HG03565 (cell line): Measurements from ENCODE around the gene ASTN2.

ENCODE experiments used
- ATAC-seq: cut with Tn5 transposase; IDR thresholded peaks from one replicate; pipeline ENCODE4 v1.9.1; 2021; ENCODE audit warnings: mild to moderate bottlenecking, moderate library complexity; ENCODE audit not compliant: unreplicated experiment

ASTN2 gene

DNA sequence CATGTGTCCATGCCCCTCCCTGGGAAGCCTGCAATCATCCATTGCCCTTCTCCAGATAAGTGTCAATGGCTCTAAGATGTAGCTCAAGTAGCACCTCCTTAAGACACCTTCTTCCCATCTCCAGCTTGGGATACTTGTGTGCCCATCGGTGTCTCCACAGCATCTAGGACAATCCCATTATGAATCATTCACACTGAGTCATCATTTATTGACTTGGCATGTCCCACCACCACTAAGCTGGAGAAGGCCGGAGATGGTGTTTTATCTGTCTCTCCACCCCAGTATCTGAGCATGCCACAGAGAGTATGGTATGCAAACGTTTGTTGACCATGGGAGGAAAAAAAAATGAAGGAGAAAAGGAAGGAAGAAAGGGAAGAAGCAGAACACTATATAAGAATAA, 385.5 kb downstream of the ASTN2 start:
- ATAC-seq = no peak

- ATAC-seq = no peak
Observed at GRCh38 chr9:117028103-117028858, 386.6 kb downstream of the ASTN2 start.

DNA sequence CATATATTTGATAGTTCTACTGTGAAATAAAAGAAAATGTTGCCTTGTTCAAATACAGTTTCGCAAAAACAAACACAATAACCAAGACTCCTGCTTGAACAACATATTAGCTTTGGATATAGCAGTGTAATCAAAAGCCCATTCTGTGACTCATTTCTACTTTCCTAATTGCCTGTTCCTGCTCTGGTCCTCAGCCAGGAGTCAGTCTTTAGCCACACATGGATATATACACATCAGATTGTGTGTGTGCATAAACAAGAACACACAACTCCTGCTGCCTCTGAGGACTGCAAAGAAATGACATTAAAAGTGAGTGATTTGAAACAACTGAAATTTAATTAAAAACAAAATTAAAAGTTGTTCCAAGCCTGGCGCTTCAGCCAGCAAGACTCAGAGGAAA, 393.0 kb downstream of the ASTN2 start:
- no peak for ATAC-seq

DNA sequence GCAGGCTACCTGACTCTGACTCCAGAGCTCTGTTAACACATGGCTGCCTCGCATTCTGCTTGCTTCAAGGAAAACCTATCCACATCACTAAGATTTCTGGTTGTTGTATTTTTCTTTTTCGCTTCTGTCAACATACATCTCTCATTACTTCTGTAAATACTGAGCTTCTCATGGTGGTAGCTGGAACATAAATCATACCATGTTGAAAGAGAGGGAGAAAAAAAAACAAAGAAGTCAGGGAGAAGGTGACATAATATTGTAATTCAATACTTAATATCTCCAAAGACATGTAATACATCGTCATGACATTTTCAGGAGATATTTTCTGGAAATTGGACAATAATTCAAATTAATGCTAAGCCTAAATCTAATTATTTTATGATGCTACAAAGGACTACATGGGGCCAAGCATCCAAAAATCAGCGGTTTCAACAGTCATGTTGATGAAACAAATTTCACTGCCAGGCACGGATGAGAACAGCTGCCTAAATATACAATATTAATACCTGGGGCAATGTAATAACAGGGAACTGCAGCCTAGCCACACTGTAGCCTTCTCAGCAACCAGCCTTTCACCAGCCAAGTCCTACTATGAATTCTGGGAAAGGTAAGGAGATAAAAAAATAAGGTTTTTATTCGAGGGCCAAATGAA, 395.8 kb downstream of the ASTN2 start:
- ATAC-seq = no peak

DNA sequence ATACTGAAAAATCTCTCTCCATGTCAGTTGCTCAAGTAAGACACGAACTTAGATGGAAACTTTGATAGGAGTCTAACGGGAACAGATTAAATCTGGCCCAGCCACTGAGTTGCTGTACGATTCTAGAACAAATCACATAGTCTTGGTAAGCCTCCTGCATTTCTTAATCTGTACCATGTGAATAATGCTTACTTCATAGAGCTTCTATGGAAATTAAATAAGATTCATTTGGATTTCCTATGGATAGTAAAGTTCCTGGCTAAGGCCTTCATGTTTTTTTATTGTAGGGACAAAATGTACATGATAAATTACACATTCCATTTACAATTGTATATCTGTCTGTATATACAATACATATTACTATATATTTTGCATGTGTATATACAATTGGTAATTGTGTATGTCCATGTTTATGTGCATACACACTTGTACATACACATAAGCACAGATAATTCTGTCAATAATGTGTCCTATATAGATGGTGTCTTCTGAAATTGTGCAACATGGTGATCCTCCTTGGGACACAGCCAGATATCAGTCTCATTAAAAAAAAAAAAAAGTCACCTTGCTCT, 397.4 kb downstream of the ASTN2 start:
- ATAC-seq = no peak

DNA sequence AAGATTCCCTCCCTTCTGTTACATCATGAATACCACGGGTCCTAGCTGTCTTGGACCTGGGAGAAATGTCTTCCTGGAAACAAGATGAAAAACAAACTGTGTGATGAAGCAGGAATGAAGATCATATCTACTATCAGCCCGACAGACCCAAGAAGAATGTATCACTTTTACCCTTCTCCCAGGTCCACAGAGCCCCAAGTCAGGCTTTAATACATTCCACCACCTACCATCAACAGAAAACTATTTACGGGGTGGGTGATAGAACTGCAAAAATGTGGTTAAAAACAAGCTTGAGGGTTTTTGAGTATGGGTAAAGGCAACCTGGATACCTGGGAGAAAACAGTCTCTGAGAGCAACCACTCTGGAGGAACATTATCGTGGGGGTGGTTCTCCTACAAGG, 400.8 kb downstream of the ASTN2 start:
- no peak for ATAC-seq

GRCh38 chr9:117013440-117013995, 401.3 kb downstream of the ASTN2 start:
- no peak for ATAC-seq

- ATAC-seq = no peak
Observed at GRCh38 chr9:117010061-117010460, 404.8 kb downstream of the ASTN2 start.

GRCh38 chr9:117008876-117009275, 406.0 kb downstream of the ASTN2 start:
- ATAC-seq = no peak

GRCh38 chr9:117008461-117008860, 406.4 kb downstream of the ASTN2 start:
- no peak for ATAC-seq

GRCh38 chr9:117002686-117003085, 412.2 kb downstream of the ASTN2 start:
- ATAC-seq = no peak

DNA sequence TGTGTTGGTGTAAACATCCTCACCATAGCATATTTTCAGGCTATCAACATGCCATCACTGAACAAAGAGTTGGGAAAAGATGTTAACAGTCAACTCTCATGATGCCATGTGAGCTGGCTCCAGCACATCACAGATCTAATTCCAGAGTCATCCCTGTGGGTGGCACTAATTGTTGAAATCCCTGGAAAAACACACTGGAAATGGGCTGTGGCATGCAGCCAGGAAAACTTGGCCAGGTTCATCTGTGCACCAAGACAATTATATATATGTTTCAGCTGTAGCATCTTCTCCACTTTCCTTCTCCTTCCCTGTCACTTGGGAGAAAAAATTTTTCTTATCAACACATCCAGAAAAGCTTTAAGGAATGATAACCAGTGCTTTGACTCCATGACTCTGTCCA, 414.0 kb downstream of the ASTN2 start:
- no peak for ATAC-seq

DNA sequence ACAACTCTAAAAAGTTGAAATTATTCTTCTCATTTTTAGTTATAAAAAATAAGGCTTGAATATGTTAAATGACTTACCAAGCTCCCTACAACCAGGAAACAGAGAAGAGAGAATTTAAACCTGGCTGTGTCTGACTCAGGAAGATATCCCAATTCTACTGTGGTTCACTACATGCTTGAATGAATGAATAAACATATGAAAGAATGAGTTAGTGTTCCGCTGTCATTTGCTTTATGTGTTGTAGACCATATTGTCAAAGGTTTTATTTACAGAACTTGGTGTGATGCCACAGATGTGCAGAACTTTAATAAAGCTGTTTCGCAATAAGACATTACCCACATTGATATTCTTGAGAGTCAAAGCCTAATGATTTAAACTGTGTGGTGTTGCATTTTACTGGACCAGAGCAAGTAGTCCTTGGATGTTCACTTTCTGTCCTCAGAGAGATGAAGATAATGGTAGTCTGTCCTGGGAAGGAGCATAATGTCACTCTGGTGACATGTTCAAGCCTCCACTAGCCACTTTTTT, 414.6 kb downstream of the ASTN2 start:
- no peak for ATAC-seq

GRCh38 chr9:116998305-116998704, 416.6 kb downstream of the ASTN2 start:
- no peak for ATAC-seq

DNA sequence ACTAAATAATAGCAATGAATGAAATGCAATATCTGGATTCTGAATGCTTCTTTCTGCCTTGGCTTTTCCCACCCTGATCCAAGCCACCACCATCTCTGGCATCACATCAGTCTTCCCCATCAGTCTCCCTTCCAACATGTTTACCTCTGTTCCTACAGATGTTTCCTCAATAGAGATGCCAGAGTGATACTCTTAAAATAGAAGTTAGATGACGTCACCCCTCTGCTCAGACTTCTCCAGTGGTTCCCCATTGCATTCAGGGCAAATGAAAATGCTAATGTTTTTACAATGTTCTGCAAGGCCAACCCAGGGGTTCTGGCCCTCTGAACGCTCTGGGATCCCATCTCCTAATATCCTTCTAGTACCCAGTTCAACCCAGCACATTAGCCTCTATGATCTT, 422.0 kb downstream of the ASTN2 start:
- ATAC-seq = no peak

GRCh38 chr9:116991051-116991450, 423.8 kb downstream of the ASTN2 start:
- no peak for ATAC-seq

- no peak for ATAC-seq
Observed at GRCh38 chr9:116990592-116990991, 424.3 kb downstream of the ASTN2 start.

- no peak for ATAC-seq
Observed at GRCh38 chr9:116987721-116988485, 427.0 kb downstream of the ASTN2 start.

DNA sequence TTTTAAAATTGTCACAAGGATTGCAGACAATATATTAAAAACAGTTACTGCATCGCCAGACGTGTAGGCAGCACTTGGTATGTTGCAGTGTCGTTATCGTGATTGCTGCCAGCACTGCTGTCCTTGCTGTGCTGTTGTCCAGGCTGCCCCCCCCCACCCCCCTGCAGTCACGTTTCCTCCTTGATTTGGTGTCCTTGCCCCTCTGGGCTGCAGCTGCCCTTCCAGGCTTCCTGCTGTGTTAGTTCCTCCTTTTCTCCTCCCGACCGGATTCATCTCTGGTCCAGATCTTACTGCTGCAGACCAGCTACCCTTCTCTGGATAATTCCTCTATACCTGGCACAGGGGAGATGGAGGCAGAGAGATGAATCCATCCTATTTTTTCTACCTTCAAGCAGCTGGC, 428.8 kb downstream of the ASTN2 start:
- no peak for ATAC-seq

GRCh38 chr9:116985596-116985995, 429.3 kb downstream of the ASTN2 start:
- no peak for ATAC-seq

- no peak for ATAC-seq
Observed at GRCh38 chr9:116984111-116984510, 430.7 kb downstream of the ASTN2 start.
